Keratinocyte (primary cell): ENCODE data around the gene SRSF4. TPM values are rescaled to one million over a fixed set of nuclear protein-coding genes. Genes with fewer than 3 reads are reported as not detected.
A peak's percentile ranks its signal among the peaks of the same experiment; 100 is the strongest.
"Not testable (repeated sequence)": the region's sequence is repeated elsewhere in the genome, so short reads cannot be mapped to it uniquely, and the experiment has no call there.

Experiments used
- DNase-seq: peaks from one replicate; pipeline ENCODE4 v3.0.0-alpha.2; 2011; ENCODE audit warnings: low read depth, missing footprints, low spot score
- FAIRE-seq: peaks from 2 replicates; lab custom pipeline; 2011; peaks lifted over from hg19 to GRCh38; lab: Jason Lieb, UNC
- H2AFZ ChIP-seq: 2 replicates; pipeline ENCODE4 v1.6.0; 2012; ENCODE audit warnings: low read length, control low read depth, inconsistent platforms; ENCODE audit not compliant: control insufficient read depth
- H3K27ac ChIP-seq: 2 replicates; pipeline ENCODE4 v1.5.1; 2011; ENCODE audit warnings: low read length; ENCODE audit not compliant: control insufficient read depth, insufficient read depth
- H3K27me3 ChIP-seq: 3 replicates; pipeline ENCODE4 v1.6.0; 2011; ENCODE audit warnings: low read length; ENCODE audit not compliant: control insufficient read depth, insufficient read depth; ENCODE audit errors: extremely low read depth
- H3K36me3 ChIP-seq, 2 experiments: 2 replicates in 1 of 2; 3 replicates in 1 of 2; pipeline ENCODE4 v1.5.1; 2011; ENCODE audit warnings: low read length in 2 of 2, mild to moderate bottlenecking in 1 of 2; ENCODE audit not compliant: control insufficient read depth in 2 of 2, insufficient read depth in 2 of 2; ENCODE audit errors: extremely low read depth in 1 of 2
- H3K4me1 ChIP-seq: 3 replicates; pipeline ENCODE4 v1.5.1; 2011; ENCODE audit warnings: low read length; ENCODE audit not compliant: control insufficient read depth, insufficient read depth; ENCODE audit errors: extremely low read depth
- H3K4me2 ChIP-seq: 3 replicates; pipeline ENCODE4 v1.6.0; 2011; ENCODE audit warnings: low read depth, low read length; ENCODE audit not compliant: control insufficient read depth, insufficient read depth; ENCODE audit errors: extremely low read depth
- H3K4me3 ChIP-seq, 3 experiments: fragments of 200-600 bp in 1 of 3; sonication (generic) in 1 of 3; 2 replicates in 2 of 3; 3 replicates in 1 of 3; pipeline ENCODE4 v1.5.1; 2011 to 2016; ENCODE audit warnings: low read length in 3 of 3, mild to moderate bottlenecking in 3 of 3, control low read depth in 2 of 3, inconsistent platforms in 1 of 3, low read depth in 1 of 3, mixed read lengths in 1 of 3, mixed run types in 1 of 3, moderate library complexity in 1 of 3; ENCODE audit not compliant: control insufficient read depth in 2 of 3, insufficient read depth in 2 of 3; ENCODE audit errors: extremely low read depth in 1 of 3
- H3K79me2 ChIP-seq: 2 replicates; pipeline ENCODE4 v1.6.0; 2012; ENCODE audit warnings: low read length; ENCODE audit not compliant: control insufficient read depth, insufficient read depth
- H3K9ac ChIP-seq: 3 replicates; pipeline ENCODE4 v1.6.0; 2011; ENCODE audit warnings: low read length; ENCODE audit not compliant: control insufficient read depth, insufficient read depth; ENCODE audit errors: extremely low read depth
- H3K9me1 ChIP-seq: 3 replicates; pipeline ENCODE4 v1.6.0; 2011; ENCODE audit warnings: low read length; ENCODE audit not compliant: control insufficient read depth, insufficient read depth; ENCODE audit errors: extremely low read depth
- H3K9me3 ChIP-seq: 2 replicates; pipeline ENCODE4 v1.5.1; 2012; ENCODE audit warnings: low read depth, low read length; ENCODE audit not compliant: control insufficient read depth
- H4K20me1 ChIP-seq: 3 replicates; pipeline ENCODE4 v1.6.0; 2011; ENCODE audit warnings: low read length; ENCODE audit not compliant: control insufficient read depth, insufficient read depth; ENCODE audit errors: extremely low read depth
- CTCF ChIP-seq, 3 experiments: IDR thresholded peaks in 1 of 3; conservative IDR thresholded peaks in 1 of 3; optimal IDR thresholded peaks in 1 of 3; 2 replicates in 2 of 3; 3 replicates in 1 of 3; pipeline versions ENCODE3 to v1.5.1; 2011; ENCODE audit warnings: low read length in 3 of 3, mild to moderate bottlenecking in 3 of 3, moderate library complexity in 2 of 3, control low read depth in 1 of 3, inconsistent platforms in 1 of 3; ENCODE audit not compliant: insufficient read depth in 2 of 3; ENCODE audit errors: extremely low read depth in 1 of 3
- EZH2 ChIP-seq: IDR thresholded peaks from one replicate; pipeline ENCODE4 v1.6.1; 2012; ENCODE audit warnings: inconsistent platforms, mild to moderate bottlenecking, low read length, moderate library complexity
- dilution Hi-C: fragments of 300-500 bp; cut with MboI; formaldehyde crosslinking; loops from one replicate; pipeline ENCODE4 v1.7.0; 2020; ENCODE audit warnings: low sequenced_read_pairs; ENCODE audit not compliant: extremely low pct_ligation_motif_present
- polyA plus RNA-seq, 5 experiments: library from polyadenylated mRNA; depleted of rRNA in 3 of 5; stranded (reverse) in 3 of 5; stranded (forward) in 1 of 5; unstranded in 1 of 5; fragments of >200 nt; gene quantifications; 1 replicate in 1 of 5; 2 replicates in 3 of 5; 3 replicates in 1 of 5; pipeline versions ENCODE4 v1.2.1 to v1.2.3, GENCODE V29; 2011 to 2012; ENCODE audit warnings: missing spikeins in 2 of 5, low read depth in 1 of 5, low replicate concordance in 1 of 5

Gene SRSF4
- polyA plus RNA-seq, 1 donor (not counting 4 experiments of a cell fraction or from before 2014, with no cell fraction given), result 51.0 TPM

GRCh38 chr1:29133861-29134694, 47.6 kb downstream of the SRSF4 start:
- Histone ChIP-seq H3K79me2 (no peaks in the 10 kb centered on the region), H3K36me3 (no peaks in the 10 kb centered on the region), H3K27ac (no peak overlapping the region), H4K20me1 (no peaks in the 10 kb centered on the region), H2AFZ (peak overlapping the region; percentile 56), H3K4me3 (peak overlapping the region in 1 of 3 experiments; percentile 34), H3K4me2 (peak overlapping the region; percentile 41), H3K9me1 (no peaks in the 10 kb centered on the region), H3K9ac (no peak overlapping the region), H3K27me3 (peaks cover 8% of the 10 kb centered on the region), H3K4me1 (peaks cover 5% of the 10 kb centered on the region), H3K9me3 (no peaks in the 10 kb centered on the region)
- dilution Hi-C loops, result no loop called here
- peak; percentile 49 for FAIRE-seq
- TF ChIP-seq CTCF (optimal IDR thresholded peaks at IDR 0.05 in 1 of 3, IDR thresholded peaks at IDR 0.05 in 1 of 3, conservative IDR thresholded peaks at IDR 0.05 in 1 of 3; ENCODE audit: extremely low read depth in 1 of 3, insufficient read depth in 2 of 3, low read length in 3 of 3) (no peak), EZH2 (no peak)
- no peak for DNase-seq

- H3K27ac ChIP-seq, H3K4me1 ChIP-seq, dilution Hi-C loops, H3K27me3 ChIP-seq, H3K9me3 ChIP-seq, FAIRE-seq, H4K20me1 ChIP-seq, DNase-seq, H3K36me3 ChIP-seq, H3K79me2 ChIP-seq, H3K9me1 ChIP-seq, H3K4me2 ChIP-seq, H3K4me3 ChIP-seq, H2AFZ ChIP-seq, H3K9ac ChIP-seq: not testable (repeated sequence)
Observed at GRCh38 chr1:29131056-29131455, 50.6 kb downstream of the SRSF4 start.
